GM12878 (cell line): ENCODE results near the gene BPGM. TPM values are rescaled to one million over a fixed set of nuclear protein-coding genes. Genes with fewer than 3 reads are reported as not detected.

ENCODE experiments used
- ATAC-seq: fragments of 200-7000 bp; cut with Tn5 transposase; 3 replicates; pipeline ENCODE4 v1.9.1; 2020; ENCODE audit warnings: mild to moderate bottlenecking, moderate library complexity
- BruUV-seq: library from RNA; stranded (reverse); fragments of 400-500 nt; replicated peaks from 2 replicates; lab custom pipeline; 2021; lab: Mats Ljungman, UMichigan
- CTCF ChIA-PET: fragments of 300-600 bp; sonication (Branson Sonifier 250); formaldehyde crosslinking; extraction: SDS; loops from one replicate; lab custom pipeline; 2021; ENCODE audit warnings: inconsistent platforms; lab: Yijun Ruan, JAX
- POLR2A ChIA-PET: fragments of 350-600 bp; formaldehyde crosslinking; extraction: SDS; loops from one replicate; lab custom pipeline; 2021; ENCODE audit warnings: inconsistent platforms; lab: Charles Lee
- RAD21 ChIA-PET: fragments of 300-600 bp; sonication (Branson Sonifier 250); formaldehyde crosslinking; loops from one replicate; lab custom pipeline; 2023; ENCODE audit warnings: antibody characterized with exemption; ENCODE audit not compliant: unreplicated experiment; lab: Charles Lee
- SMC1A ChIA-PET: fragments of 300-600 bp; sonication (Branson Sonifier 250); formaldehyde crosslinking; loops from one replicate; lab custom pipeline; 2023; ENCODE audit not compliant: unreplicated experiment, uncharacterized antibody; lab: Charles Lee
- DNase-seq: peaks from one replicate; pipeline ENCODE4 v3.0.0-alpha.2; 2011; ENCODE audit warnings: low read depth, low spot score
- FAIRE-seq: peaks from 3 replicates; lab custom pipeline; 2011; peaks lifted over from hg19 to GRCh38; lab: Jason Lieb, UNC
- H2AFZ ChIP-seq: 2 replicates; pipeline ENCODE4 v1.6.0; 2011; ENCODE audit warnings: low read depth, low read length, control low read depth; ENCODE audit not compliant: control insufficient read depth
- H3K27ac ChIP-seq: 2 replicates; pipeline ENCODE4 v1.5.1; 2011; ENCODE audit warnings: control low read depth; ENCODE audit not compliant: control insufficient read depth, insufficient read depth
- H3K27me3 ChIP-seq, 2 experiments: replicated peaks in 1 of 2; 2 replicates each; pipeline versions ENCODE4 v1.6.0 to v1.6.1; 2011; ENCODE audit warnings: low read length in 1 of 2; ENCODE audit not compliant: control insufficient read depth in 2 of 2, insufficient read depth in 2 of 2
- H3K36me3 ChIP-seq, 2 experiments: 2 replicates each; pipeline ENCODE4 v1.5.1; 2011; ENCODE audit warnings: low read length in 1 of 2; ENCODE audit not compliant: control insufficient read depth in 2 of 2, insufficient read depth in 2 of 2
- H3K4me1 ChIP-seq: 2 replicates; pipeline ENCODE4 v1.6.1; 2011; ENCODE audit warnings: mild to moderate bottlenecking, low read length, moderate library complexity, mixed read lengths; ENCODE audit not compliant: control insufficient read depth, insufficient read depth
- H3K4me2 ChIP-seq: 2 replicates; pipeline ENCODE4 v1.6.0; 2011; ENCODE audit warnings: control low read depth; ENCODE audit not compliant: control insufficient read depth, insufficient read depth
- H3K4me3 ChIP-seq: fragments of 200-600 bp; sonication (generic); 2 replicates; pipeline ENCODE4 v1.5.1; 2016
- H3K79me2 ChIP-seq: 2 replicates; pipeline ENCODE4 v1.6.0; 2011; ENCODE audit warnings: low read length; ENCODE audit not compliant: control insufficient read depth, insufficient read depth
- H3K9ac ChIP-seq: 2 replicates; pipeline ENCODE4 v1.8.0; 2011; ENCODE audit warnings: low read length, control low read depth, mixed read lengths; ENCODE audit not compliant: control insufficient read depth, insufficient read depth
- H3K9me3 ChIP-seq: replicated peaks from 3 replicates; pipeline ENCODE4 v1.5.1; 2011; ENCODE audit warnings: mild to moderate bottlenecking, low read length; ENCODE audit not compliant: control insufficient read depth, insufficient read depth
- H4K20me1 ChIP-seq: 2 replicates; pipeline ENCODE4 v1.6.0; 2011; ENCODE audit not compliant: control insufficient read depth, insufficient read depth
- CREM ChIP-seq: IDR thresholded peaks from 2 replicates; pipeline ENCODE4 v1.6.1; 2014; ENCODE audit warnings: antibody characterized with exemption, low read depth
- HDAC6 ChIP-seq: fragments of 200-600 bp; sonication (generic); IDR thresholded peaks from one replicate; pipeline ENCODE4 v1.8.0; 2017; ENCODE audit warnings: antibody characterized with exemption; ENCODE audit not compliant: unreplicated experiment
- JUNB ChIP-seq: IDR thresholded peaks from 2 replicates; pipeline ENCODE4 v1.6.1; 2016; ENCODE audit warnings: antibody characterized with exemption, mild to moderate bottlenecking
- MYC ChIP-seq: IDR thresholded peaks from 2 replicates; pipeline ENCODE4 v1.6.1; 2011; ENCODE audit warnings: mild to moderate bottlenecking, low read length, moderate library complexity, inconsistent platforms; ENCODE audit not compliant: insufficient read depth, insufficient replicate concordance, insufficient read length, severe bottlenecking
- PBX3 ChIP-seq: IDR thresholded peaks from 2 replicates; pipeline ENCODE4 v1.6.1; 2011; ENCODE audit warnings: mild to moderate bottlenecking, low read depth, low read length, moderate library complexity; ENCODE audit not compliant: insufficient replicate concordance
- POLR2A ChIP-seq: IDR thresholded peaks from 2 replicates; pipeline ENCODE4 v1.6.1; 2011; ENCODE audit warnings: low read depth, mild to moderate bottlenecking, low read length
- POLR2AphosphoS2 ChIP-seq: IDR thresholded peaks from 2 replicates; pipeline ENCODE4 v1.6.1; 2011; ENCODE audit warnings: low read depth, mild to moderate bottlenecking, low read length, improper control_type of control experiment, moderate library complexity
- REST ChIP-seq: IDR thresholded peaks from 2 replicates; pipeline ENCODE4 v1.6.1; 2012; ENCODE audit warnings: mild to moderate bottlenecking, low read depth, low read length
- SIN3A ChIP-seq: IDR thresholded peaks from 2 replicates; pipeline ENCODE4 v1.6.1; 2012; ENCODE audit warnings: low read depth, low read length, improper control_type of control experiment
- TARDBP ChIP-seq: IDR thresholded peaks from 2 replicates; pipeline ENCODE4 v1.6.1; 2016; ENCODE audit warnings: borderline replicate concordance
- TCF3 ChIP-seq: IDR thresholded peaks from 2 replicates; pipeline ENCODE4 v1.6.1; 2012; ENCODE audit warnings: low read depth, mild to moderate bottlenecking, low read length, borderline replicate concordance; ENCODE audit not compliant: insufficient read depth
- ZNF592 ChIP-seq: fragments of 450-650 bp; IDR thresholded peaks from 2 replicates; pipeline ENCODE4 v1.6.1; 2017; ENCODE audit warnings: mild to moderate bottlenecking, moderate library complexity
- WGBS: methylation state at CpG from one replicate; pipeline ENCODE4 v1.1.6; 2016; ENCODE audit warnings: low lambda C conversion rate; ENCODE audit not compliant: insufficient replicate concordance, insufficient coverage; ENCODE audit errors: missing lambda C conversion rate; 5-methylcytosine and 5-hydroxymethylcytosine counted together
- in situ Hi-C: fragments of 300-500 bp; cut with MboI; formaldehyde crosslinking; loops from 9 replicates; pipeline ENCODE4 v1.14.3; 2018; ENCODE audit warnings: mixed read lengths
- intact Hi-C: fragments of 100-400 bp; cut with micrococcal nuclease; formaldehyde crosslinking; loops from one replicate; pipeline ENCODE4 v1.14.2; 2022; ENCODE audit not compliant: unreplicated experiment
- polyA plus RNA-seq, 11 experiments: library from polyadenylated mRNA; depleted of rRNA in 4 of 11; unstranded in 6 of 11; stranded (reverse) in 5 of 11; fragments of >200 nt; fragmentation: Nextera tagmentation in 4 of 11; fragmentation: Illumina TruSeq in 1 of 11; extraction: Ambion mirVana in 4 of 11; extraction: Trizol in 1 of 11; gene quantifications; 1 replicate in 1 of 11; 2 replicates in 10 of 11; pipeline versions ENCODE4 v1.2.1 to v1.2.3, GENCODE V29; 2011 to 2016; ENCODE audit warnings: inconsistent platforms in 2 of 11, missing spikeins in 2 of 11, low read depth in 1 of 11
- total RNA-seq, 4 experiments: library from RNA; depleted of rRNA in 3 of 4; stranded (reverse); fragments of >200 nt in 3 of 4; fragmentation: Illumina TruSeq in 1 of 4; extraction: Trizol in 1 of 4; gene quantifications; 2 replicates each; pipeline versions ENCODE4 v1.2.1 to v1.2.3, GENCODE V29; 2013 to 2021

Gene BPGM
- total and polyA plus RNA-seq, 10 of the 15 experiments (the other 5 are each of a cell fraction or from before 2014, with no cell fraction given): 9.0 to 20.1 (median 15.2) TPM

GRCh38 chr7:134671609-134672008 is 25.0 kb downstream of the BPGM start:
- ATAC-seq (no peak), FAIRE-seq (no peak), DNase-seq (no peak)
- Histone ChIP-seq H3K4me3 (no peak overlapping the region), H3K4me1 (peaks cover 7% of the 10 kb centered on the region), H3K36me3 (no peaks in the 10 kb centered on the region), H3K27ac (no peak overlapping the region), H3K9ac (no peak overlapping the region), H3K4me2 (no peak overlapping the region), H3K9me3 (no peaks in the 10 kb centered on the region; the same call in 2 of the 3 replicates), H2AFZ (no peak overlapping the region), H3K79me2 (no peaks in the 10 kb centered on the region), H3K27me3 (no peaks in the 10 kb centered on the region), H4K20me1 (no peaks in the 10 kb centered on the region)
- WGBS: 100% methylated on average over 1 of the region's 1 CpG
- ChIA-PET CTCF (interaction anchor here (1.2 to 1.7 kb wide), 2 partner anchors 36 to 37 kb away, joined by 3 to 5 read pairs; no protein-coding TSS in a partner anchor), SMC1A (interaction anchor here (2.2 to 4.9 kb wide), 2 partner anchors 17 to 37 kb away, joined by 5 to 29 read pairs; no protein-coding TSS in a partner anchor), RAD21 (no interaction called here), POLR2A (interaction anchor here (1.4 kb wide), 1 partner anchor 26 kb away, joined by 4 read pairs; the partner anchor contains the start of gene BPGM)
- no peak for TF ChIP-seq TCF3
- TF ChIP-seq MYC: no peak
- no peak for TF ChIP-seq TARDBP
- no peak for TF ChIP-seq CREM
- no peak for TF ChIP-seq SIN3A
- no peak for TF ChIP-seq POLR2AphosphoS2
- no peak for TF ChIP-seq POLR2A
- no peak for TF ChIP-seq HDAC6
- TF ChIP-seq REST: no peak
- no peak for TF ChIP-seq JUNB
- no peak for TF ChIP-seq PBX3
- no peak for TF ChIP-seq ZNF592
- no TSS peak for BruUV-seq
- intact Hi-C loops: no loop called here
- in situ Hi-C loops: no loop called here
